ENCODE measurements around the gene ZC3H4.

GRCh38 chr19:47047272-47047762 is 66.3 kb downstream of the ZC3H4 start:
- TF ChIP-seq CTCF (IDR thresholded peaks at IDR 0.05) (no peak), POLR2AphosphoS5 (IDR thresholded peaks at IDR 0.05; ENCODE audit: low read depth, low read length) (no peak), TCF7L2 (IDR thresholded peaks at IDR 0.05; ENCODE audit: low read depth, low read length) (no peak), REST (IDR thresholded peaks at IDR 0.05; ENCODE audit: insufficient read depth in 1 of 2, low read depth in 2 of 2, low read length in 1 of 2) (no peak)
